GM19351 (cell line): ENCODE results near the gene ZNF638.
"Not testable (repeated sequence)": the region's sequence is repeated elsewhere in the genome, so short reads cannot be mapped to it uniquely, and the experiment has no call there.

Source experiments
- ATAC-seq: cut with Tn5 transposase; IDR thresholded peaks from one replicate; pipeline ENCODE4 v1.9.1; 2021; ENCODE audit warnings: mild to moderate bottlenecking, moderate library complexity; ENCODE audit not compliant: unreplicated experiment

ZNF638 gene

DNA sequence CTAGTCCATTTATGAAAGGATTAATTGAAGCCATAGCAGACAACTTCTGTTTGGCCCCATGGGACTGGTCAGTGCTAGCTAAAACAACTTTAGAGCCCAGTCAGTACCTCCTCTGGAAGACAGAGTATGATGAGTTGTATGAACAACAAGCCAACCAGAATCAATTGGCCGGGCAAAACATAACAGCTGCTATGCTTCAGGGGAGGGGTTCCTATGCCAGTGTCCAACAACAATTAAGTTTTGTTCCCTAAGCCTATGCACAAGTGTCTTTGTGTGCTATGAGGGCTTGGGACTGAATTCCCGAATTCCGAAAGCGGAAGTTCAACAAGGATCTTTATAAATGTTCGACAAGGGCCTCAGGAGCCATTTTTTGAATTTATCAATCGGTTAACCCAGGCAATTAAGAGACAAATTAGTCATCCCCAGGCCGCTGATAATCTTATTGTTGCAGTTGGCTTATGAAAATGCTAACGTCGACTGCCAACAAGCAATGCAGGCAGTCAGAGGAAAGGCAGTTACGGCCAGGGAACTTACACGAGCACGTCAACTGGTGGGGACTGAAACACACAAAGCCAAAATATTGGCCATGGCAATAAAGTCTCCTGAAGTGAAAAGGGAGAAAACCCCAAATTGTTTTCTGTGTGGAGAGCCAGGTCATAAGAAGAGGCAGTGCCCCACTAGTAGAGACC, 57.9 kb downstream of the ZNF638 start:
- ATAC-seq = no peak

DNA sequence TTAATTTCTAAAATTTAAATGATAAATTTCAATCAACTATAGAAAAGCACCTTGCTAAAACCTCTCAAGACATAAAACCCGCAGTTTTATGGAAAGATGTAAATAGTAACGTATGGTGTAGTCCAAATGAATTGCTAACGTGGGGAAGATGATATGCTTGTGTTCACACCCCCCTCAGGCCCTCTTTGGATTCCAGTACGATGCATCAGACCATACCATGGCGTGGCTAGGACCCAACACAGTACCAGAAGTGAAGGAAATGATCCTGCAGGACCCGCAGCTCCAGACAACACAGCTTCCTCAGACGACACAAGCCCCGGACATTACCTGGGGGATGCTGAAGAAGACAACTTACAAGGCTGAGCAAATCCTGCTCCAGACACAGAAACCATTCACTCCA, 61.6 kb downstream of the ZNF638 start:
- ATAC-seq = no peak

DNA sequence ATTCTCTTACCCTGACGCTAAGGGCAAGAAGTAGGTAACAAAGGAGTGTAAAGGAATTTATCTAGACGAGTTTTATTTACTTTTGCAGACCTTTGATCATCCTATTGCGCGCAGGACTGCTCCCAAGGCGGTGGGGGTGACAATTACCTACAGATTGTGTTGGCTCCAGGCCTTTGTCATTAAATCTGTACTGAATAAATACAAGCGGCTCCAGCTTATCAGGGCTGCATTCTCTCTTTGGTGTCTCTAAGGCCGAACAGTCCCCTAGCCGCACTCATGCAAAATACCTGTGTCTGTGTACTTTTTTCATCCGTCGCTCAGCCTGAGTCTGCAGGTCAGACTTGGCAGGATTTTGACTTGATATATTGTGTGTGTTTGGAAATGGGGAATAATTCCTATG, 63.9 kb downstream of the ZNF638 start:
- no peak for ATAC-seq

DNA sequence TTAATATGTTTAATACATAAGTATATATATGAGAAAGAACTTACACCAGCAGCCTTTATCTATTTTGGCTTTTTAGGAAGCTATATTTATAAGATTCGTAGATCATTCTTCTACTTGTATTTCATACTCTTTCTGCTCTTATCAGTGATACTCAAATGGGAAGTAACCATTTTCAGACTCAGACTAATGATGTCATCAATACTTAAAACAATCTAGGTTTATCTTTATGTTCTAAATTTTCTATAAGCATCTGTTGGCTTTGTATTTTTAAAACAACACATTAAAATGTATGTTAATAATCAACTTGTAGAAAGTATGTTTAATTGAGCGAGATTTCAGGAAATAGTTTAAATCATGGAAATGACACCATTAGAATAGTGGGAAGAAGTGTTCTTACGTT, 70.8 kb downstream of the ZNF638 start:
- no peak for ATAC-seq

DNA sequence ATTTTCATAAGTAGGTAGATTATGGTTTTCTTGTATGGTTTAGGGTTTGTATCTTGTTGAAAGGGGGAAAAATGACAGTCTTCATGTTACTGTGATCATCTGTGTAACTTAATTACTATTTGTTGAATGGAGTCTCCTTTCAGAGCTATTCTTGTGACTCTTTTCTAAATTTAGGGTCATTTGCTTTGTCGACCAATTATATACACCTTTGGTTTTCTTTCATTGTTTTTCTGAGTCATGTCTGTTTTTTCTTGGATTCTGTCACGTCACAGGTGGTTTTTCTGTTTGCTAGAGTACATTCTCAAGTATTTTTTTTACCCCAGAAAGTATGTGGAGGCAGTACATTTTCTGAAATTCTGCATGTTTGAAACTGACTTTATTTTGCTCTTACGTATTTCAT, 78.0 kb downstream of the ZNF638 start:
- ATAC-seq = no peak

DNA sequence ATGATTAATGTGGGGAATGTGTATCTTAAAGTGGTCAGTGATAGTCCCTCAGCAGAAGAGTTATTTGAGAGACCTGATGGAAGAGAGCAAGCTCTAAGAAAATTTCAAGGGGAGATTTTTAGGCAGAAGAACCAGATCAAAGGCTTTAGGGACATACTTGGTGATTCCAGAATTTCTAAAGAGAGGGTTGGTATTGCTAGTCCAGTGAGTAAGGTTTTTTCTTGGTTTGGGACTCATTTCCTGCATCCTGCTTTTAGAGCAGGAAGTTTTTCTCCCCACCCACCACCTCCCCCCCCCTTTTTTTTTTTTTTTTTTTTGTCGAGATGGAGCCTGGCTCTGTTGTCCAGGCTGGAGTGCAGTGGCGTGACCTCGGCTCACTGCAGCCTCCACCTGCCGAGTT, 79.1 kb downstream of the ZNF638 start:
- ATAC-seq = no peak

DNA sequence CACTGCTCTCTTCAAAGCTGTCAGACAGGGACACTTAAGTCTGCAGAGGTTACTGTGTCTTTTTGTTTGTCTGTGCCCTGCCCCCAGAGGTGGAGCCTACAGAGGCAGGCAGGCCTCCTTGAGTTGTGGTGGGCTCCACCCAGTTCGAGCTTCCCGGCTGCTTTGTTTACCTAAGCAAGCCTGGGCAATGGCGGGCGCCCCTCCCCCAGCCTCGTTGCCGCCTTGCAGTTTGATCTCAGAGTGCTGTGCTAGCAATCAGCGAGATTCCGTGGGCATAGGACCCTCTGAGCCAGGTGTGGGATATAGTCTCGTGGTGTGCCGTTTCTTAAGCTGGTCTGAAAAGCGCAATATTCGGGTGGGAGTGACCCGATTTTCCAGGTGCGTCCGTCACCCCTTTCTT, 85.3 kb downstream of the ZNF638 start:
- not testable (repeated sequence) for ATAC-seq

DNA sequence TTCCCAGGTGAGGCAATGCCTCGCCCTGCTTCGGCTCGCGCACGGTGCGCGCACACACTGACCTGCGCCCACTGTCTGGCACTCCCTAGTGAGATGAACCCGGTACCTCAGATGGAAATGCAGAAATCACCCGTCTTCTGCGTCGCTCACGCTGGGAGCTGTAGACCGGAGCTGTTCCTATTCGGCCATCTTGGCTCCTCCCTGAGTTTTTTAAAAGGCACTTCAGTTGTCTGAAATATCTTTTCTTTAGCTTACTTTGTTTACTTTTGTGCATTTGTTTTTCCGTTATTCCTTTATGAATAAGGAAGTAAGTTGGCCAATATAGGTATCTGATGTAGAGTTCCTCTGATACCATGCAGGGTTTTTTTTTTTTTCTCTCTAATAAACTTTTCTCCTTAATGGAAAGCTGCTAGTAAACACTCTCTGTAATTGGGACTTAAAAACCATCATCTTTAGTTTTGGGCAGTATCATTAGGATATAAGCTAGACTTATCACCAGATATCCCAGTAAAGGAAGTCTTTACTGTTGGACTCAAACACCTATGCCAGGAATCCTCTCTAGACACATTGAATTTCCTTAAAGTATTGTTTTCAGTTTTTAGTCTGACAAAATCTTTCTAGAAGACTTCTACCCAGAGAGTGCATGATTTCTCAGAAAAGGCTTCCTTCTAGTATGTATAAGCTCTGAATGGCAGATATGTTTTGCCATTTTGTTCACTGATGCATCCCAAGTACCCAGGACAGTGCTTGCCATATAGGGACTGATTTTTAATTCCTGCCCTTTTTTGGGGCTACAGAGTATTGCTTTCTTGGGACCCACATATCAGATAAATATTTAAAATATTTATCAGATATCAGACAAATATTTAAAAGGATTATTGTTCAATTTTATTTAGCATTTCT, 86.0 kb downstream of the ZNF638 start:
- no peak for ATAC-seq

DNA sequence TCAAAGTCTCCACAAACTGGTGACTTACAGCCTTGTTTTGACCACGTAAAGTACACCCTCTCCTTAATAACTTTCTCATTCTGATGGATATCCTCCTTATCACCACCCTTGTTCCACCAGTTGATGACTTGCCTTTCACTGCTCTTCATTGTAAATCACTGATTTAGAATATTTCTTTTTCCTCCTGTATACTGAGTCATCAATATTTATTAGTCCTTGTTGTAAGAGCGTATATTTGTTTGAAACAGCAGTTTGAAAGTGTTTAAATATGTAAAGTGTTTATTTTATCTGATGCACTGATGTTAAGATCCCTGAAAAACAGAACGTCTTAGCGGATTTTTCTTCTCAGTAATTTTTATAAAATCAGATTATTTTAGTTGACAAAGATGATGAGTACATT, 87.6 kb downstream of the ZNF638 start:
- ATAC-seq = no peak

DNA sequence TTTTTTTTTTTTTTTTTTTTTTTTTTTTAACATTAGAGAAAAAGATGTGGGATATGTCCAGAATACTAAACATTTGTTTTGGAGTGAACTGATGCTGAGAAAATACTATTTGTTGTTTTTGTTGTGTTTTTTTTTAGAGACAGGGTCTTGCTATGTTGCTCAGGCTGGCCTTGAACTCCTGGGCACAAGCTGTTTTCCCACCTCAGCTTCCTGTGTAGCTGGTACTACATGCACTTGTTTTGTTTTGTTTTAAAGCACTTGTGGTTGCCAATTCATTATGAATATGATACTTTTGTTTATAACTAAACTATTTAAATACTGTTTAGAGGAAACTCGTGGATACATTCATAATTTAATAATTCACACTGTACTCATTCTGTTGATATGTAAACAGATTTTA, 88.4 kb downstream of the ZNF638 start:
- ATAC-seq = no peak

DNA sequence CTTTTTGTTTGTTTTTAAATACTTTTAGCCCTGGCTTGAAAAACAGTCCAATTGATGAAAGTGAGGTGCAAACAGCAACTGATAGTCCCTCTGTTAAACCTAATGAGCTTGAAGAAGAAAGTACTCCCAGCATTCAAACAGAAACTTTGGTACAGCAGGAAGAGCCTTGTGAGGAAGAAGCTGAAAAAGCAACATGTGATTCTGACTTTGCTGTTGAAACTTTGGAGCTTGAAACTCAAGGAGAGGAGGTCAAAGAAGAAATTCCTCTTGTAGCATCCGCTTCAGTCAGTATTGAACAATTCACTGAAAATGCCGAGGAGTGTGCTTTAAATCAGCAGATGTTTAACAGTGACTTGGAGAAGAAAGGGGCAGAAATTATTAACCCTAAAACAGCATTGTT, 91.2 kb downstream of the ZNF638 start:
- no peak for ATAC-seq

DNA sequence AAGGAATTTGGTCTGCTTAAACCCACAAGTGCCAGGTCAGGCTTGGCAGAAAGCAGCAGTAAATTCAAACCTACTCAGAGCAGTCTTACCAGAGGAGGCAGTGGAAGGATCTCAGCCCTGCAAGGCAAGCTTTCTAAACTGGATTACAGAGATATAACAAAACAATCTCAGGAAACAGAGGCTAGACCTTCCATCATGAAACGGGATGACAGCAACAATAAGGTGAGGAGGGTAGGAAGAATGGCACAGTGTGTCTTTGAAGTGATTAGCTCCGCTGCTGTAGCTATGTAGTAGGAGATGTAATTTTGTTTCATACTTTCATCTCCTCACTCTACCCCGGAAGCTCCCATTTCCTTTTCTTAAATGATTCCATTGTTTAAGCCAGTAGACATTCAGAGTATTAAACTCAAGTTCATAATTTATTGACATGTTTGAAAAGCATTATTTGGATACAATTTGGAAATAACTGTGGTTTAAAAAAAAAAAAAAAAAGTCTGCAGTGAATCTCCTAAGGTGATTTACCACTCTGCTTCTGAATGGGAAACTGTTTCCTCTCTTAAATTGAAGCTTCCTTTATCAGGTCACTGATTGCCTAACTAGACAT, 92.3 kb downstream of the ZNF638 start:
- no peak for ATAC-seq

DNA sequence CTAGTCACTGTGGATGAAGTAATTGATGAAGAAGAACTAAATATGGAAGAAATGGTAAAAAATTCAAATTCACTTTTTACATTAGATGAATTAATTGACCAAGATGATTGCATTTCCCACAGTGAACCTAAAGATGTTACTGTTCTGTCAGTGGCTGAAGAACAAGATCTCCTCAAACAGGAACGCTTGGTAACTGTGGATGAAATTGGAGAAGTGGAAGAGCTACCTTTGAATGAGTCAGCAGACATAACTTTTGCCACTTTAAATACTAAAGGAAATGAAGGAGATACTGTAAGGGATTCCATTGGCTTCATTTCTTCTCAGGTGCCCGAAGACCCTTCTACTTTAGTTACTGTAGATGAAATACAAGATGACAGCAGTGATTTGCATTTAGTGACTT, 95.1 kb downstream of the ZNF638 start:
- ATAC-seq = no peak

DNA sequence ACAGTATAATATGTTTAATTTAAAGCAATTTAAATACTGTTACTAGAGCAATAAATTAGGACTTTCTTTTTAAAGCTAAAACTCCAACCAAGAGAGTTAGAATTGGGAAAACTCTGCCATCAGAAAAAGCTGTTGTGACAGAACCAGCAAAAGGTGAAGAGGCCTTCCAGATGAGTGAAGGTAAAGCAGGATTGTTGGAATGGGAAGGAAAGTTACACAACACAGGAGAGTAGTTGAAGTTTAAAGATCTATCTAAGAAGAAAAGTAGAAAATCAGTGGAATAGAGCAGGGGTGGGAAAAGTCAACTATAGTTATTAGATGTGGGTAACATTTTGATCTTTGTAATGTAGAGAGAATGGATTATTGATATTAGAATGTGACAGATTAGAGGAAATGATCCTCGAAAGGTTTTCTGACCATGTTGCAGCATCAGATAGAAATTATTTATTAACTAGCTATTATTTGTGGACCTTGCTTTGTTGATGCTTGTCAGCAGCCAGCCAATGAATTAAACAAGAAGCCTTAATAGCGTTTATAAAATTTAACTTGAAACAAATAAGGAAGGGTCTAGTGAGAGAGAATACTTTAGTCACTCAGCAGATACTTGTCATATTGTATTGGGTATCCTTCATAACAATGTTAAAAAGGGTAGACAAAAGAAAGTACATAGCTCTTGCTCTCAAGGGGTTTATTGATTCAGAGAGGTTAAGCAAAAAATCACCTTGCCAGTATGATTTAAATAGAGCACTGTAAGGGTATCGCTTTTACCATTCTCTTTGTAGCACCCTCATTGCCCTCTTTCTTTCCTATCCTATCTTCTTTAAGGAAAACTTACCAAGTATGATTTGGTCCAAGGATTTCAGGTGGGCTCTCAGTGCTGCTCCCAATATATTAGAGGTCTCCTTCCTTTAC, 97.1 kb downstream of the ZNF638 start:
- ATAC-seq = no peak

DNA sequence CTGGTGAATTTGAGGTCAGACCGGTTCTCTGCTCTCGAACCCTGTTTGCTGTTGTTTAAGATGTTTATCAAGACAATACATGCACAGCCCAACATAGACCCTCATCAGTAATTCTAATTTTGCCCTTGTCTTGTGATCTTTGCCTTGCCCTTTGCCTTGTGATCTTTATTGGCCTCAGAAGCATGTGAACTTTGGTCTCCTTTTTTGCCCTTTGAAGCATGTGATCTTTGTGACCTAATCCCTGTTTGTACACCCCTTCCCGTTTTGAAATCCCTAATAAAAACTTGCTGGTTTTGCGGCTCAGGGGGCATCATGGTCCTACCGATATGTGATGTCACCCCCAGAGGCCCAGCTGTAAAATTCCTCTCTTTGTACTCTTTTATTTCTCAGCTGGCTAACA, 113.6 kb downstream of the ZNF638 start:
- not testable (repeated sequence) for ATAC-seq

DNA sequence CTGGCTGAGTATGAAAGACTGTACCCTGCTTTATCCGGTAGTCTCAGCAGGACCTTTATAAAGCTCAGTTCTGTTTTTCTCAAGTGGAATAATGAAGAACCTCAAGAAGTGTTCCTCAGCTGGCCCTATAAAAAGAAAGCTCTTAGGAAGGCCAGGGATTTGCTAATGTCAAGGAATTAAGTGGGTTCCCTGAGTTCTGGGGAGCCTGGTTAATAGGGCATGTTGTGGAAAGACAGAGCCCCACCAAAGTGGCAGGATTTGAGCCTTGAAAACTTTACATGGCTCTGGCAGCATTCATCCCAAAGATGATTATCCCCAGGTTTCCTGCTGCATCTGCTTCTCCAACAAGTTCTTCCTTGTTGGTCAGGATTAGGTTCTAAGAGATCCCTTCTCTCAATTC, 114.9 kb downstream of the ZNF638 start:
- no peak for ATAC-seq

DNA sequence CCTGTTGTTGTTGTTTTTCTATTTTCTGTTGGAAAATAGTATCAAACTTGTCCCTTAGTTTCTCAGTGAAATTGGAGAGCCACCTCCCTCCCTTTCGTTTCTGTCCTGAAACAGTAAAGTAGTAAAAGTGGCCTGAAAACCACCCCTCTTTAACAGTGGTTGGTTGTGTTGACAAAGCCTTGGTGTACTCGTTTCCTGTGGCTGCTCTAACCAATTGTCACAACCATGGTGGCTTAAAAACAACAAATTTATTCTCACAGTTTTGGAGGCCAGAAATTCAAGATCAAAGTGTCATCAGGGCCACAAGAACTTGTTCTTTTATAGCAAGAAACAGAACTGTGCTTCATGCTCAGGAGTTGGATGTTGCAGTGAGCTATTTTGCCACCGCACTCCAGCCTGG, 117.8 kb downstream of the ZNF638 start:
- no peak for ATAC-seq

DNA sequence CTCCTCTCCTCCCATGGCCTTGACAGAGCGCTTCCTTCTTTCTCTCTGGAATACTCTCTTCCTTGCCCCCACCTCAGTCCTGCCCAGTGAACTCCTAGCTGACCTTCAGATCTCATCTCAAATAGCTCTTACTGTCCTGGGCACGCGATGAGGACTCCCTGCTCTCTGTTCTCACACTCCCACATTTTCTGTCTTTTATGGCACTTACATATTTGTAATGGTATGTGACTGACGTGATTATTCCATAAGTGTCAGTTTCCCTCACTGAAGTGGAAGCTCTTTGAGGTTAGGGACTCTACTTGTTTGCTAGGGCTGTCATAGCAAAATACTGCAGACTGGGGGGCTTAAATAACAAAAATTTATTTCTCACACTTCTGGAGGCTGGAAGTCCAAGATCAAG, 120.1 kb downstream of the ZNF638 start:
- no peak for ATAC-seq

DNA sequence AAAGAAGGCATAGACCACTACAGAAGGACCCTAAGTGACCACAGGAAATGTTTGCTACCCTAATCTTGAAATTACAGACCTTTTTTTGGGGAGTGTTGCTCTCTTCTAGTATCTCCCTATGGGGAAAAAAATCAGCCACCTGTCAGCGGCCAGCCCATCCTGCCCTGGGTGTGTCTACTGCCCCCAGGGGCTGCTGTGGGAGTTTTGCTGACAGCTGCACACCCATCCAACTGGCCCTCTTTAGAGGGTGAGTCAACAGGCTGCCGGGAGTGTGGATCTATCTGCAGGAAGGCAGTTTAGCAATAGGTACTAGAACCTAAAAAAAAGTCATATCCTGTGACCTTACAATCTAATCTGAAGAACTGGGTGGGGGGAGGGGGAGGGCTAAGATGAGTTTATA, 121.0 kb downstream of the ZNF638 start:
- no peak for ATAC-seq

DNA sequence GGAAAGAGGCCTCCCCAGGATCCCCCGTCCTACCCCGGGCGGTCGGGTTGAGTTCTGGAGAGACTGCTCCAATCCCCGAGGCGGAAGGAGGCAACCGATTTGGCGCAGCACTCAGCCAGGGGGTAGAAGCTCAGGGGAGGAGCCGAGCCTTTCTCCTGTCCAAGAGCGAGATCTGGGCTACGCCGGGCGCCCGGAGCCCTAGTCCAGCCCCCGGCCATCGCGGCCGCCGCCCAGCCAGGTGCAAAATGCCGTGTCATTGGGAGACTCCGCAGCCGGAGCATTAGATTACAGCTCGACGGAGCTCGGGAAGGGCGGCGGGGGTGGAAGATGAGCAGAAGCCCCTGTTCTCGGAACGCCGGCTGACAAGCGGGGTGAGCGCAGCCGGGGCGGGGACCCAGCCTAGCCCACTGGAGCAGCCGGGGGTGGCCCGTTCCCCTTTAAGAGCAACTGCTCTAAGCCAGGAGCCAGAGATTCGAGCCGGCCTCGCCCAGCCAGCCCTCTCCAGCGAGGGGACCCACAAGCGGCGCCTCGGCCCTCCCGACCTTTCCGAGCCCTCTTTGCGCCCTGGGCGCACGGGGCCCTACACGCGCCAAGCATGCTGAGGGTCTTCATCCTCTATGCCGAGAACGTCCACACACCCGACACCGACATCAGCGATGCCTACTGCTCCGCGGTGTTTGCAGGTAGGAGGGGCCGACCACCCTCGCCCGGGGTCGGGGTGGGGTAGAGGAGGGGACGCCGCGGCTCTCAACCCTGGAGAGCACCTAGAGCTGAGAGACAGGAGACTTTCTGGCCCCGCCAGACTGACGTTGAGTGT, 122.0 kb downstream of the ZNF638 start, which contains the start of gene DYSF:
Gene DYSF (plus strand): TSS at position 158 of the 817 bp plus-strand sequence.
- ATAC-seq = no peak
